NCI-H82 treated with DMSO at 0.1 percent for 48 hours (cell line): Measurements from ENCODE around the gene SETSIP.
"Not testable (repeated sequence)": the region's sequence is repeated elsewhere in the genome, so short reads cannot be mapped to it uniquely, and the experiment has no call there.

Experiments
- DNase-seq: peaks from one replicate; lab custom pipeline; 2025; ENCODE audit not compliant: unreplicated experiment; lab: John Stamatoyannopoulos, UW

The SETSIP gene

GRCh38 chr1:92065042-92065441 lies 10.2 kb downstream of the SETSIP start:
- DNase-seq, result no peak

- peak; percentile 16 for DNase-seq
These were observed 23.3 kb downstream of the SETSIP start for GRCh38 chr1:92051948-92052347.

- DNase-seq, result no peak
These were observed 29.3 kb downstream of the SETSIP start for GRCh38 chr1:92045766-92046495.

- DNase-seq, result no peak
These were observed 31.6 kb downstream of the SETSIP start for GRCh38 chr1:92043621-92044020.

GRCh38 chr1:92040971-92041370 lies 34.2 kb downstream of the SETSIP start:
- no peak for DNase-seq

GRCh38 chr1:92038695-92039346 lies 36.4 kb downstream of the SETSIP start:
- DNase-seq, result no peak

- no peak for DNase-seq
These were observed 37.8 kb downstream of the SETSIP start for GRCh38 chr1:92037400-92037799.

GRCh38 chr1:92031281-92032110 lies 43.7 kb downstream of the SETSIP start:
- DNase-seq, result no peak

GRCh38 chr1:92030656-92031107 lies 44.5 kb downstream of the SETSIP start:
- DNase-seq, result no peak

- no peak for DNase-seq
These were observed 45.8 kb downstream of the SETSIP start for GRCh38 chr1:92029241-92029922.

GRCh38 chr1:92026806-92027205 lies 48.4 kb downstream of the SETSIP start:
- DNase-seq, result no peak

- DNase-seq, result not testable (repeated sequence)
These were observed 49.2 kb downstream of the SETSIP start for GRCh38 chr1:92026042-92026441.
